HepG2 (cell line): ENCODE results near the gene PDE3A. TPM values are rescaled to one million over a fixed set of nuclear protein-coding genes. Genes with fewer than 3 reads are reported as not detected.

ENCODE experiments used
- ATAC-seq: fragments of 200-7000 bp; cut with Tn5 transposase; 3 replicates; pipeline ENCODE4 v1.9.1; 2020; ENCODE audit warnings: mild to moderate bottlenecking, moderate library complexity
- BruUV-seq: library from RNA; stranded (reverse); fragments of 400-500 nt; replicated peaks from 2 replicates; lab custom pipeline; 2021; lab: Mats Ljungman, UMichigan
- CTCF ChIA-PET: fragments of 300-600 bp; formaldehyde crosslinking; extraction: SDS; loops from one replicate; lab custom pipeline; 2021; ENCODE audit warnings: low total read pairs, inconsistent platforms, low intra/inter-chr PET ratio; lab: Yijun Ruan, JAX
- POLR2A ChIA-PET: fragments of 350-600 bp; sonication (Branson Sonifier 250); formaldehyde crosslinking; loops from one replicate; lab custom pipeline; 2020; ENCODE audit warnings: antibody characterized with exemption, inconsistent platforms; lab: Yijun Ruan, JAX
- DNase-seq: peaks from one replicate; pipeline ENCODE4 v3.0.0-alpha.2; 2015; ENCODE audit warnings: low spot score
- FAIRE-seq: peaks from 3 replicates; lab custom pipeline; 2011; peaks lifted over from hg19 to GRCh38; lab: Jason Lieb, UNC
- H2AFZ ChIP-seq: one replicate; pipeline ENCODE4 v1.6.1; 2011; ENCODE audit warnings: low read length, inconsistent platforms
- H3K27ac ChIP-seq: fragments of 300-600 bp; 3 replicates; pipeline ENCODE4 v1.8.0; 2011; ENCODE audit warnings: mixed run types, mild to moderate bottlenecking, mixed read lengths, low read length, inconsistent platforms; ENCODE audit not compliant: insufficient read depth; ENCODE audit errors: extremely low read length
- H3K27me3 ChIP-seq, 2 experiments: fragments of 200-600 bp in 1 of 2; 2 replicates in 1 of 2; 3 replicates in 1 of 2; pipeline versions ENCODE4 v1.6.0 to v1.8.0; 2011; ENCODE audit warnings: low read length in 2 of 2, mild to moderate bottlenecking in 2 of 2, moderate library complexity in 2 of 2, inconsistent platforms in 1 of 2; ENCODE audit not compliant: insufficient read depth in 2 of 2, control insufficient read depth in 1 of 2
- H3K36me3 ChIP-seq, 2 experiments: fragments of 200-600 bp in 1 of 2; replicated peaks in 1 of 2; 2 replicates in 1 of 2; 3 replicates in 1 of 2; pipeline versions ENCODE4 v1.5.1 to v1.8.0; 2011; ENCODE audit warnings: low read length in 2 of 2, inconsistent platforms in 1 of 2; ENCODE audit not compliant: insufficient read depth in 2 of 2, control insufficient read depth in 1 of 2
- H3K4me1 ChIP-seq: 2 replicates; pipeline ENCODE4 v1.5.1; 2012; ENCODE audit warnings: low read length, inconsistent platforms; ENCODE audit not compliant: insufficient read depth
- H3K4me2 ChIP-seq: 2 replicates; pipeline ENCODE4 v1.6.0; 2011; ENCODE audit warnings: low read depth, low read length, inconsistent platforms
- H3K4me3 ChIP-seq, 3 experiments: fragments of 200-600 bp in 1 of 3; sonication (generic), shearing (Covaris generic) in 1 of 3; replicated peaks in 1 of 3; 2 replicates each; pipeline ENCODE4 v1.5.1; 2011 to 2016; ENCODE audit warnings: low read length in 3 of 3, inconsistent platforms in 2 of 3, low read depth in 2 of 3, mild to moderate bottlenecking in 2 of 3, control low read depth in 1 of 3, mixed read lengths in 1 of 3; ENCODE audit not compliant: insufficient read depth in 1 of 3
- H3K79me2 ChIP-seq: one replicate; pipeline ENCODE4 v1.6.1; 2011; ENCODE audit warnings: low read length, inconsistent platforms; ENCODE audit not compliant: insufficient read depth
- H3K9ac ChIP-seq: 2 replicates; pipeline ENCODE4 v1.6.0; 2011; ENCODE audit warnings: mild to moderate bottlenecking, low read depth, low read length, inconsistent platforms; ENCODE audit not compliant: insufficient read depth
- H3K9me3 ChIP-seq: 2 replicates; pipeline ENCODE4 v1.5.1; 2012; ENCODE audit warnings: mild to moderate bottlenecking, low read length
- H4K20me1 ChIP-seq: 2 replicates; pipeline ENCODE4 v1.6.0; 2011; ENCODE audit warnings: inconsistent platforms, mild to moderate bottlenecking, low read length, moderate library complexity; ENCODE audit not compliant: insufficient read depth
- SYNCRIP ChIP-seq: fragments of 200-400 bp; formaldehyde crosslinking; IDR thresholded peaks from 2 replicates; pipeline ENCODE4 v1.6.1; 2018; ENCODE audit warnings: mild to moderate bottlenecking, low read depth, low read length; ENCODE audit not compliant: insufficient read depth
- TBL1XR1 ChIP-seq: fragments of 150-350 bp; IDR thresholded peaks from 2 replicates; pipeline ENCODE4 v1.6.1; 2014; ENCODE audit warnings: borderline replicate concordance, low read length; ENCODE audit not compliant: partially characterized antibody
- XRCC5 ChIP-seq: fragments of 200-400 bp; formaldehyde crosslinking; optimal IDR thresholded peaks from 2 replicates; pipeline ENCODE3; 2017; ENCODE audit warnings: mild to moderate bottlenecking, low read length
- ZNF512B ChIP-seq: sonication (generic); formaldehyde crosslinking; IDR thresholded peaks from 2 replicates; pipeline ENCODE4 v1.5.1; 2020; ENCODE audit warnings: missing genetic modification reagents, mild to moderate bottlenecking, borderline replicate concordance
- WGBS: methylation state at CpG from one replicate; pipeline ENCODE4 v1.1.6; 2017; ENCODE audit warnings: low lambda C conversion rate; 5-methylcytosine and 5-hydroxymethylcytosine counted together
- in situ Hi-C: cut with HindIII; loops from 2 replicates; pipeline ENCODE4 v1.10.0; 2017; ENCODE audit warnings: low pct_unique_long_range_greater_than_20kb; ENCODE audit not compliant: extremely low pct_ligation_motif_present
- intact Hi-C: fragments of 100-400 bp; cut with micrococcal nuclease; formaldehyde crosslinking; loops from one replicate; pipeline ENCODE4 v1.10.0; 2022; ENCODE audit not compliant: unreplicated experiment
- polyA plus RNA-seq, 8 experiments: library from polyadenylated mRNA; depleted of rRNA in 3 of 8; stranded (reverse) in 7 of 8; unstranded in 1 of 8; fragments of >200 nt; fragmentation: Illumina TruSeq in 4 of 8; extraction: Trizol in 4 of 8; gene quantifications; 2 replicates each; pipeline versions ENCODE4 v1.2.1 to v1.2.3, GENCODE V29; 2011 to 2016; ENCODE audit warnings: low read depth in 4 of 8, missing spikeins in 1 of 8, mixed read lengths in 1 of 8; ENCODE audit not compliant: insufficient read depth in 1 of 8
- total RNA-seq, 5 experiments: library from RNA; depleted of rRNA; stranded (reverse); fragments of >200 nt; fragmentation: Illumina TruSeq; extraction: Trizol; gene quantifications; 2 replicates each; pipeline ENCODE4 v1.2.3, GENCODE V29; 2016; ENCODE audit warnings: low read depth in 1 of 5

Gene PDE3A
- total and polyA plus RNA-seq, 2 of the 13 experiments (the other 11 are each of a cell fraction or from before 2014, with no cell fraction given): 0.77 to 1.5 TPM

GRCh38 chr12:20368651-20369304 is 441 bp downstream of the PDE3A start:
- no peak overlapping the region for H2AFZ ChIP-seq
- ATAC-seq (no peak), FAIRE-seq (no peak), DNase-seq (no peak)
- peaks cover 0 to 26% of the 10 kb centered on the region in 2 experiments; a peak in 2 of 5 replicates for H3K27me3 ChIP-seq
- no peaks in the 10 kb centered on the region for H3K79me2 ChIP-seq
- BruUV-seq: no TSS peak
- no peaks in the 10 kb centered on the region for H3K9me3 ChIP-seq
- no peak overlapping the region for H3K4me2 ChIP-seq
- H3K9ac ChIP-seq: no peak overlapping the region
- H4K20me1 ChIP-seq: no peaks in the 10 kb centered on the region
- ChIA-PET CTCF (no interaction called here), POLR2A (no interaction called here)
- 40% methylated on average over 42 of the region's 50 CpGs for WGBS
- H3K4me1 ChIP-seq: no peaks in the 10 kb centered on the region
- in situ Hi-C loops (no loop called here), intact Hi-C loops (no loop called here)
- no peaks in the 10 kb centered on the region for H3K36me3 ChIP-seq
- H3K4me3 ChIP-seq: no peak overlapping the region
- no peak overlapping the region for H3K27ac ChIP-seq
- no peak for TF ChIP-seq XRCC5
- TF ChIP-seq ZNF512B (CRISPR knock-in tag): no peak
- TF ChIP-seq TBL1XR1: no peak
- TF ChIP-seq SYNCRIP: no peak
